Ramos (cell line): Measurements from ENCODE around the gene ASIC5.

Experiments used
- in situ Hi-C: fragments of 300-500 bp; cut with MboI; formaldehyde crosslinking; loops from one replicate; pipeline ENCODE4 v1.14.3; 2022; ENCODE audit warnings: low sequenced_read_pairs; ENCODE audit not compliant: unreplicated experiment

ASIC5 gene

GRCh38 chr4:155883895-155884294 lies 17.8 kb upstream of the ASIC5 start:
- in situ Hi-C loops: no loop called here

- in situ Hi-C loops: no loop called here
These were observed 15.5 kb upstream of the ASIC5 start for GRCh38 chr4:155881555-155881954.

GRCh38 chr4:155879767-155880166 lies 13.7 kb upstream of the ASIC5 start:
- in situ Hi-C loops: no loop called here

GRCh38 chr4:155878611-155879010 lies 12.5 kb upstream of the ASIC5 start:
- in situ Hi-C loops: no loop called here

- in situ Hi-C loops: no loop called here
These were observed 11.9 kb upstream of the ASIC5 start for GRCh38 chr4:155877971-155878370.

GRCh38 chr4:155875878-155876277 lies 9.8 kb upstream of the ASIC5 start:
- in situ Hi-C loops: no loop called here

- in situ Hi-C loops: no loop called here
These were observed 10.2 kb downstream of the ASIC5 start for GRCh38 chr4:155855897-155856296.

GRCh38 chr4:155854582-155855226 lies 11.4 kb downstream of the ASIC5 start:
- in situ Hi-C loops: no loop called here

GRCh38 chr4:155853189-155853588 lies 12.9 kb downstream of the ASIC5 start:
- in situ Hi-C loops: no loop called here

- in situ Hi-C loops: no loop called here
These were observed 17.0 kb downstream of the ASIC5 start for GRCh38 chr4:155849042-155849441.

- in situ Hi-C loops: no loop called here
These were observed 19.1 kb downstream of the ASIC5 start for GRCh38 chr4:155846929-155847328.

GRCh38 chr4:155842080-155842479 lies 24.0 kb downstream of the ASIC5 start:
- in situ Hi-C loops: no loop called here

- in situ Hi-C loops: no loop called here
These were observed 28.8 kb downstream of the ASIC5 start for GRCh38 chr4:155837203-155837796.

- in situ Hi-C loops: no loop called here
These were observed 33.4 kb downstream of the ASIC5 start for GRCh38 chr4:155832664-155833063.

GRCh38 chr4:155828628-155829027 lies 37.4 kb downstream of the ASIC5 start:
- in situ Hi-C loops: no loop called here

GRCh38 chr4:155822572-155822971 lies 43.5 kb downstream of the ASIC5 start:
- in situ Hi-C loops: no loop called here

GRCh38 chr4:155820887-155821518 lies 45.1 kb downstream of the ASIC5 start:
- in situ Hi-C loops: no loop called here

GRCh38 chr4:155819066-155819465 lies 47.0 kb downstream of the ASIC5 start:
- in situ Hi-C loops: no loop called here

- in situ Hi-C loops: no loop called here
These were observed 47.4 kb downstream of the ASIC5 start for GRCh38 chr4:155818639-155819038.

GRCh38 chr4:155811083-155811482 lies 55.0 kb downstream of the ASIC5 start:
- in situ Hi-C loops: no loop called here

GRCh38 chr4:155809835-155810234 lies 56.2 kb downstream of the ASIC5 start:
- in situ Hi-C loops: no loop called here

- in situ Hi-C loops: no loop called here
These were observed 59.1 kb downstream of the ASIC5 start for GRCh38 chr4:155807021-155807420.
